ENCODE measurements around the gene RPL23.

Gene RPL23

DNA sequence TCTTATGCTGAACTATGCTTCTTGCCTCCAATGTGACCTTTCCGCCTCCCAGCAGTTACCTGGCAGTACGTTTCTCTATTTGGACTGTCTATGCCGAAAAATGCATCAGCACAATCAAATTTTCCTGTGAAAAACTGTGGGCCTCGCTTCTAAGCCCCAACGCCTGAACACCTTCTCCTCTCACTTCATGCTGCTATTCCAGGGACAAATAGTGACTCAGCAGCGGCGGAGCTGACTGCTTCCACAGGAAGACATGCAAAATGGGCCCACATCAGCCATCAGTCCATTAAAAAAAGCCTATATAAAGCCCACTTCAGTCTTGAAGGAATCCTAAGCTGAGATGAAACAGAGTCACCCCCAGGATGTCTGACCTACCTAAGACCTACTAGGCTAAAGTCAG is 43.7 kb downstream of the RPL23 start:
- TF ChIP-seq, protein P1, sequence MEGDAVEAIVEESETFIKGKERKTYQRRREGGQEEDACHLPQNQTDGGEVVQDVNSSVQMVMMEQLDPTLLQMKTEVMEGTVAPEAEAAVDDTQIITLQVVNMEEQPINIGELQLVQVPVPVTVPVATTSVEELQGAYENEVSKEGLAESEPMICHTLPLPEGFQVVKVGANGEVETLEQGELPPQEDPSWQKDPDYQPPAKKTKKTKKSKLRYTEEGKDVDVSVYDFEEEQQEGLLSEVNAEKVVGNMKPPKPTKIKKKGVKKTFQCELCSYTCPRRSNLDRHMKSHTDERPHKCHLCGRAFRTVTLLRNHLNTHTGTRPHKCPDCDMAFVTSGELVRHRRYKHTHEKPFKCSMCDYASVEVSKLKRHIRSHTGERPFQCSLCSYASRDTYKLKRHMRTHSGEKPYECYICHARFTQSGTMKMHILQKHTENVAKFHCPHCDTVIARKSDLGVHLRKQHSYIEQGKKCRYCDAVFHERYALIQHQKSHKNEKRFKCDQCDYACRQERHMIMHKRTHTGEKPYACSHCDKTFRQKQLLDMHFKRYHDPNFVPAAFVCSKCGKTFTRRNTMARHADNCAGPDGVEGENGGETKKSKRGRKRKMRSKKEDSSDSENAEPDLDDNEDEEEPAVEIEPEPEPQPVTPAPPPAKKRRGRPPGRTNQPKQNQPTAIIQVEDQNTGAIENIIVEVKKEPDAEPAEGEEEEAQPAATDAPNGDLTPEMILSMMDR (IDR thresholded peaks at IDR 0.05; ENCODE audit: low read length, missing control alignments): no peak
- no peak for DNase-seq (ENCODE audit: low read depth)

GRCh38 chr17:38800237-38800760 is 53.2 kb downstream of the RPL23 start:
- H3K4me3 ChIP-seq (replicated peaks; ENCODE audit: low read depth, low read length): peak overlapping the region; percentile 80
- no peak for DNase-seq (ENCODE audit: low read depth)
- TF ChIP-seq, protein P1 (IDR thresholded peaks at IDR 0.05; ENCODE audit: low read length, missing control alignments): no peak

More for the DNA sequence above, 43.7 kb downstream of the RPL23 start:
- H3K4me3 ChIP-seq (replicated peaks; ENCODE audit: low read depth, low read length): no peak overlapping the region

GRCh38 chr17:38799501-38800236 is 53.9 kb downstream of the RPL23 start, which contains the start of gene PIP4K2B:
Gene PIP4K2B, minus strand, starts transcription at chr17:38799556. Its CDS starts 132 bp downstream, at chr17:38799424.
- TF ChIP-seq, protein P1 (IDR thresholded peaks at IDR 0.05; ENCODE audit: low read length, missing control alignments): no peak
- DNase-seq (ENCODE audit: low read depth): peak; percentile 99
- H3K4me3 ChIP-seq (replicated peaks; ENCODE audit: low read depth, low read length): peak within 1 kb of the TSS; percentile 80

GRCh38 chr17:38798614-38799500 is 54.7 kb downstream of the RPL23 start:
- peak; percentile 47 for DNase-seq (ENCODE audit: low read depth)
- H3K4me3 ChIP-seq (replicated peaks; ENCODE audit: low read depth, low read length): peak overlapping the region; percentile 80
- TF ChIP-seq, protein P1 (IDR thresholded peaks at IDR 0.05; ENCODE audit: low read length, missing control alignments): no peak

All from fibroblast of pulmonary artery (primary cell).